GM23248 (cell line): Measurements from ENCODE around the gene AACS. TPM values are rescaled to one million over a fixed set of nuclear protein-coding genes. Genes with fewer than 3 reads are reported as not detected.

Experiments used
- DNase-seq: peaks from one replicate; pipeline ENCODE4 v3.0.0-alpha.2; 2015
- H2AFZ ChIP-seq: fragments of 200-600 bp; sonication (generic); 2 replicates; pipeline ENCODE4 v1.6.1; 2016; ENCODE audit warnings: antibody characterized with exemption
- H3F3A ChIP-seq: fragments of 200-600 bp; sonication (generic); 2 replicates; pipeline ENCODE4 v1.6.1; 2016; ENCODE audit warnings: mild to moderate bottlenecking, antibody characterized with exemption, mixed run types; ENCODE audit not compliant: insufficient read depth
- H3K27ac ChIP-seq: fragments of 200-600 bp; sonication (generic); 2 replicates; pipeline ENCODE4 v1.5.1; 2016; ENCODE audit warnings: mild to moderate bottlenecking
- H3K27me3 ChIP-seq: fragments of 200-600 bp; sonication (generic); replicated peaks from 2 replicates; pipeline ENCODE4 v1.6.1; 2016; ENCODE audit warnings: mild to moderate bottlenecking; ENCODE audit not compliant: insufficient read depth
- H3K36me3 ChIP-seq: fragments of 200-600 bp; sonication (generic); 2 replicates; pipeline ENCODE4 v1.6.1; 2016; ENCODE audit warnings: low read depth, mild to moderate bottlenecking
- H3K4me1 ChIP-seq: fragments of 200-600 bp; sonication (generic); 2 replicates; pipeline ENCODE4 v1.6.1; 2016; ENCODE audit warnings: mild to moderate bottlenecking; ENCODE audit not compliant: insufficient read depth
- H3K4me2 ChIP-seq: fragments of 200-600 bp; sonication (generic); one replicate; pipeline ENCODE4 v1.6.1; 2016; ENCODE audit warnings: mild to moderate bottlenecking; ENCODE audit not compliant: unreplicated experiment
- H3K4me3 ChIP-seq: fragments of 200-600 bp; sonication (generic); 2 replicates; pipeline ENCODE4 v1.5.1; 2016; ENCODE audit warnings: mild to moderate bottlenecking
- H3K79me2 ChIP-seq: fragments of 200-600 bp; sonication (generic); 2 replicates; pipeline ENCODE4 v1.6.1; 2016; ENCODE audit warnings: mild to moderate bottlenecking; ENCODE audit not compliant: insufficient read depth
- H3K9ac ChIP-seq: fragments of 200-600 bp; sonication (generic); 2 replicates; pipeline ENCODE4 v1.6.1; 2016; ENCODE audit warnings: mild to moderate bottlenecking
- H3K9me2 ChIP-seq: fragments of 200-600 bp; sonication (generic); 2 replicates; pipeline ENCODE4 v1.6.1; 2016; ENCODE audit warnings: mixed run types, mild to moderate bottlenecking, moderate library complexity; ENCODE audit not compliant: insufficient read depth
- H3K9me3 ChIP-seq: fragments of 200-600 bp; sonication (generic); one replicate; pipeline ENCODE4 v1.6.1; 2017; ENCODE audit warnings: low read depth
- H4K20me1 ChIP-seq: fragments of 200-600 bp; sonication (generic); 2 replicates; pipeline ENCODE4 v1.6.0; 2016; ENCODE audit not compliant: insufficient read depth
- EZH2 ChIP-seq: fragments of 200-600 bp; sonication (generic); IDR thresholded peaks from 2 replicates; pipeline ENCODE4 v1.6.1; 2018; ENCODE audit warnings: antibody characterized with exemption, mild to moderate bottlenecking; ENCODE audit not compliant: insufficient read depth, poor library complexity, severe bottlenecking
- EZH2phosphoT487 ChIP-seq: fragments of 200-600 bp; sonication (generic); IDR thresholded peaks from 2 replicates; pipeline ENCODE4 v1.6.1; 2018; ENCODE audit warnings: antibody characterized with exemption, moderate library complexity, mild to moderate bottlenecking, low read depth; ENCODE audit not compliant: insufficient read depth
- WGBS, 2 experiments: methylation state at CpG; one replicate each; pipeline ENCODE4 v1.1.6; 2015 to 2017; ENCODE audit warnings: low lambda C conversion rate in 2 of 2, low coverage in 1 of 2; ENCODE audit errors: missing lambda C conversion rate in 2 of 2; 5-methylcytosine and 5-hydroxymethylcytosine counted together
- in situ Hi-C: fragments of 300-500 bp; cut with MboI; formaldehyde crosslinking; loops from 2 replicates; pipeline ENCODE4 v1.15.0; 2020
- polyA plus RNA-seq: library from polyadenylated mRNA; unstranded; fragments of >200 nt; fragmentation: Nextera tagmentation; extraction: Ambion mirVana; gene quantifications from 2 replicates; pipeline ENCODE4 v1.2.1, GENCODE V29; 2016
- total RNA-seq: library from RNA; depleted of rRNA; stranded (reverse); fragments of >200 nt; shearing (Covaris generic); gene quantifications from 2 replicates; pipeline ENCODE4 v1.2.3, GENCODE V29; 2014

Gene AACS
- total and polyA plus RNA-seq, 2 experiments from 2014 or later: 14.7 to 16.9 TPM

- H3K9ac ChIP-seq: no peak overlapping the region
- H2AFZ ChIP-seq: no peak overlapping the region
- DNase-seq: no peak
- no peaks in the 10 kb centered on the region for H3K4me1 ChIP-seq
- TF ChIP-seq EZH2: no peak
- TF ChIP-seq EZH2phosphoT487: no peak
- H4K20me1 ChIP-seq: no peaks in the 10 kb centered on the region
- no peak overlapping the region for H3K27ac ChIP-seq
- peaks cover 4% of the 10 kb centered on the region; the same call in 1 of the 2 replicates for H3K36me3 ChIP-seq
- H3K79me2 ChIP-seq: no peaks in the 10 kb centered on the region
- H3K27me3 ChIP-seq: no peaks in the 10 kb centered on the region
- no peaks in the 10 kb centered on the region for H3F3A ChIP-seq
- no peaks in the 10 kb centered on the region for H3K9me2 ChIP-seq
- no peak overlapping the region for H3K4me3 ChIP-seq
- H3K9me3 ChIP-seq: no peaks in the 10 kb centered on the region
- WGBS, 2 experiments: 93 to 96% methylated on average over 8 of the region's 8 CpGs
- in situ Hi-C loops: no loop called here
- H3K4me2 ChIP-seq: no peak overlapping the region
Observed at GRCh38 chr12:125113263-125113662, 48.0 kb downstream of the AACS start.

DNA sequence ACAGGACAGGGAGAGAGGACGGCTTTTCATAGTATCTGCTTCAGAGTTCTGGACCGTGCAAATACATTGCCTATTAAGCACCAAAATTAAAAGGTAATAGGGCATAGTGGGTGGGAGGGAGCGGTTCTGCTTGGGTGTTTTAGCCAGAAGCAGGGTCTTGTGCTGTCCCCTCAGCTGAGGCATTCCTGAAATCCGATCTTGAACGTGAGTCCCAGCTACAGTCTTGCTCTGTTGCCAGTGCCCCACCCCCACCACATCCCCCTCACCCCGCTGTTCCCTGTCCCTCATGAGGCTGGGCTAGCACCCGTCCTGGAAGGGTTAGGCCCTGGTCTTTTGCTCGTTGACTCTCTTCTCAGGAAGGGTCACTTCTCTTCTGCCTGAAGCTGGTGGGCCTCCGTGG, 48.6 kb downstream of the AACS start:
- Histone ChIP-seq H3K27me3 (no peaks in the 10 kb centered on the region), H3K9me2 (no peaks in the 10 kb centered on the region), H3K27ac (no peak overlapping the region), H3F3A (no peaks in the 10 kb centered on the region), H3K4me2 (no peak overlapping the region), H3K79me2 (no peaks in the 10 kb centered on the region), H3K36me3 (peaks cover 4% of the 10 kb centered on the region; the same call in 1 of the 2 replicates), H3K4me3 (no peak overlapping the region), H2AFZ (no peak overlapping the region), H3K9me3 (no peaks in the 10 kb centered on the region), H4K20me1 (no peaks in the 10 kb centered on the region), H3K4me1 (no peaks in the 10 kb centered on the region), H3K9ac (no peak overlapping the region)
- WGBS, 2 experiments: 68 to 79% methylated on average over 8 to 9 of the region's 9 CpGs
- TF ChIP-seq EZH2phosphoT487: no peak
- TF ChIP-seq EZH2: no peak
- in situ Hi-C loops: no loop called here
- DNase-seq: no peak

GRCh38 chr12:125114365-125115141, 49.3 kb downstream of the AACS start:
- no peak for TF ChIP-seq EZH2phosphoT487
- no peak for TF ChIP-seq EZH2
- H4K20me1 ChIP-seq: no peaks in the 10 kb centered on the region
- no peaks in the 10 kb centered on the region for H3K9me3 ChIP-seq
- H3K27me3 ChIP-seq: no peaks in the 10 kb centered on the region
- no peaks in the 10 kb centered on the region for H3K9me2 ChIP-seq
- no peak overlapping the region for H3K4me2 ChIP-seq
- H3F3A ChIP-seq: no peaks in the 10 kb centered on the region
- peaks cover under 1% of the 10 kb centered on the region; the same call in 1 of the 2 replicates for H3K36me3 ChIP-seq
- no peak overlapping the region for H3K4me3 ChIP-seq
- no peak overlapping the region for H2AFZ ChIP-seq
- no peaks in the 10 kb centered on the region for H3K4me1 ChIP-seq
- H3K79me2 ChIP-seq: no peaks in the 10 kb centered on the region
- WGBS, 2 experiments: 94 to 96% methylated on average over 20 to 40 of the region's 40 CpGs
- no peak overlapping the region for H3K27ac ChIP-seq
- DNase-seq: no peak
- in situ Hi-C loops: no loop called here
- H3K9ac ChIP-seq: no peak overlapping the region

DNA sequence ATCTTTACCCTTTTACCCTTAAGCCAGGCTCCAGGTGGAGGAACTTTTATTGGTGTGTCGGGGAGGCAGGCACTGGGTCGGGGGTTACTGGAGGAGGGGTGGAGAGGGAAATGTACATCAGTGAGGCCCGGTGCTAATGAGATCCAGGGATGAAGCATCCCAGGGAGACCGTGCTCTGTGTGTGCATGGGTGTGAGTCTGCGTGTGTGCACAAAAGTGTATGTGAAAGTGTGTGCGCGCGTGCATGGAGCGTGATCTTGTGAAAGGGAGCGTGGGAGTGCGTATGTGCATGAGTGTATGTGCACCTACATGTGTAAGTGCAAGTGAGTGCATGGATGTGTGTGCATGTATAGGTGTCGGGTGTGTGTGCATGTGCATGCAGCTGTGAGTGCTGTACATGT, 55.3 kb downstream of the AACS start:
- Histone ChIP-seq H3K4me1 (no peaks in the 10 kb centered on the region), H3K4me2 (no peak overlapping the region), H3K9me3 (no peaks in the 10 kb centered on the region), H3K27ac (no peak overlapping the region), H3F3A (no peaks in the 10 kb centered on the region), H3K4me3 (no peak overlapping the region), H2AFZ (no peak overlapping the region), H3K9ac (no peak overlapping the region), H3K27me3 (no peaks in the 10 kb centered on the region), H3K79me2 (no peaks in the 10 kb centered on the region), H4K20me1 (no peaks in the 10 kb centered on the region), H3K9me2 (no peaks in the 10 kb centered on the region), H3K36me3 (no peaks in the 10 kb centered on the region)
- TF ChIP-seq EZH2phosphoT487 (no peak), EZH2 (no peak)
- WGBS, 2 experiments: 83 to 84% methylated on average over 12 of the region's 12 CpGs
- in situ Hi-C loops: no loop called here
- no peak for DNase-seq
